HCT116 (cell line): ENCODE results near the gene GRIN1. TPM values are rescaled to one million over a fixed set of nuclear protein-coding genes. Genes with fewer than 3 reads are reported as not detected.

Experiments used
- ATAC-seq: fragments of 200-7000 bp; cut with Tn5 transposase; 2 replicates; pipeline ENCODE4 v1.9.1; 2020; ENCODE audit warnings: mild to moderate bottlenecking, moderate library complexity
- BruUV-seq: library from RNA; stranded (reverse); fragments of 400-500 nt; replicated peaks from 2 replicates; lab custom pipeline; 2021; lab: Mats Ljungman, UMichigan
- CTCF ChIA-PET: fragments of 300-600 bp; sonication (Branson Sonifier 250); formaldehyde crosslinking; loops from one replicate; lab custom pipeline; 2021; ENCODE audit warnings: antibody characterized with exemption; lab: Charles Lee
- POLR2A ChIA-PET: fragments of 300-600, 350-600 bp; sonication (Branson Sonifier 250); formaldehyde crosslinking; loops from one replicate; lab custom pipeline; 2021; ENCODE audit warnings: antibody characterized with exemption; lab: Charles Lee
- RAD21 ChIA-PET, 2 experiments: fragments of 300-600 bp; sonication (Branson Sonifier 250); formaldehyde crosslinking; loops; one replicate each; lab custom pipeline; 2023; ENCODE audit warnings: low total read pairs in 2 of 2; ENCODE audit not compliant: uncharacterized antibody in 2 of 2, unreplicated experiment in 2 of 2, low non-redundant PET in 1 of 2; lab: Charles Lee
- DNase-seq: peaks from one replicate; pipeline ENCODE4 v3.0.0-alpha.2; 2010; ENCODE audit warnings: low read depth, low spot score
- H2AFZ ChIP-seq: fragments of 200-600 bp; shearing (Covaris generic), sonication (generic); 2 replicates; pipeline ENCODE4 v1.6.1; 2017; ENCODE audit warnings: low read depth, mixed run types, mixed read lengths, antibody characterized with exemption, low read length; ENCODE audit not compliant: poor library complexity, severe bottlenecking
- H3K27ac ChIP-seq: 2 replicates; pipeline ENCODE4 v1.5.1; 2012; ENCODE audit warnings: low read depth, low read length
- H3K27me3 ChIP-seq: fragments of 200-600 bp; sonication (generic); 2 replicates; pipeline ENCODE4 v1.6.1; 2016; ENCODE audit warnings: mixed run types, low read length, mixed read lengths; ENCODE audit not compliant: insufficient read depth
- H3K36me3 ChIP-seq, 2 experiments: fragments of 200-500 bp in 1 of 2; fragments of 200-600 bp in 1 of 2; sonication (Bioruptor generic) in 1 of 2; sonication (generic) in 1 of 2; 2 replicates each; pipeline versions ENCODE4 v1.5.1 to v1.6.1; 2014 to 2016; ENCODE audit warnings: low read length in 2 of 2, inconsistent platforms in 1 of 2, mixed read lengths in 1 of 2, mixed run types in 1 of 2; ENCODE audit not compliant: insufficient read depth in 2 of 2, control insufficient read depth in 1 of 2
- H3K4me1 ChIP-seq, 2 experiments: fragments of 200-600 bp in 1 of 2; sonication (generic) in 1 of 2; 2 replicates each; pipeline versions ENCODE4 v1.5.1 to v1.6.1; 2012 to 2017; ENCODE audit warnings: low read length in 2 of 2, inconsistent platforms in 1 of 2, mild to moderate bottlenecking in 1 of 2, mixed read lengths in 1 of 2, mixed run types in 1 of 2, moderate library complexity in 1 of 2; ENCODE audit not compliant: insufficient read depth in 2 of 2, control insufficient read depth in 1 of 2
- H3K4me2 ChIP-seq: fragments of 200-600 bp; sonication (generic); 2 replicates; pipeline ENCODE4 v1.6.1; 2017; ENCODE audit warnings: mixed run types, low read length, mixed read lengths
- H3K4me3 ChIP-seq, 2 experiments: fragments of 200-600 bp in 1 of 2; sonication (generic) in 1 of 2; replicated peaks in 1 of 2; 2 replicates each; pipeline ENCODE4 v1.5.1; 2011 to 2016; ENCODE audit warnings: low read length in 2 of 2, control low read depth in 1 of 2, low read depth in 1 of 2, mild to moderate bottlenecking in 1 of 2, mixed read lengths in 1 of 2, mixed run types in 1 of 2
- H3K79me2 ChIP-seq: fragments of 200-600 bp; sonication (generic); 2 replicates; pipeline ENCODE4 v1.6.1; 2017; ENCODE audit warnings: mild to moderate bottlenecking, mixed run types, low read length, moderate library complexity, mixed read lengths; ENCODE audit not compliant: insufficient read depth
- H3K9ac ChIP-seq: fragments of 200-600 bp; sonication (generic); 2 replicates; pipeline ENCODE4 v1.6.1; 2016; ENCODE audit warnings: low read length, mixed read lengths
- H3K9me2 ChIP-seq: fragments of 200-600 bp; sonication (generic), shearing (Covaris generic); 2 replicates; pipeline ENCODE4 v1.6.1; 2017; ENCODE audit warnings: mixed run types, mild to moderate bottlenecking, moderate library complexity; ENCODE audit not compliant: insufficient read depth
- H3K9me3 ChIP-seq, 2 experiments: fragments of 200-500 bp in 1 of 2; fragments of 200-600 bp in 1 of 2; sonication (Bioruptor generic) in 1 of 2; sonication (generic) in 1 of 2; 2 replicates each; pipeline ENCODE4 v1.6.1; 2014 to 2017; ENCODE audit warnings: low read length in 2 of 2, mixed read lengths in 2 of 2, inconsistent platforms in 1 of 2, low read depth in 1 of 2, mild to moderate bottlenecking in 1 of 2, mixed run types in 1 of 2, moderate library complexity in 1 of 2; ENCODE audit not compliant: control insufficient read depth in 1 of 2, insufficient read depth in 1 of 2
- H4K20me1 ChIP-seq: fragments of 200-600 bp; sonication (generic), shearing (Covaris generic); 2 replicates; pipeline ENCODE4 v1.6.1; 2017; ENCODE audit warnings: mixed run types, mild to moderate bottlenecking, moderate library complexity; ENCODE audit not compliant: insufficient read depth
- CEBPB ChIP-seq: IDR thresholded peaks from 2 replicates; pipeline ENCODE4 v1.6.1; 2012; ENCODE audit warnings: low read depth
- EZH2phosphoT487 ChIP-seq: fragments of 200-600 bp; IDR thresholded peaks from 2 replicates; pipeline ENCODE4 v1.6.1; 2018; ENCODE audit warnings: antibody characterized with exemption, borderline replicate concordance
- POLR2A ChIP-seq: IDR thresholded peaks from 2 replicates; pipeline ENCODE4 v1.7.0; 2011; ENCODE audit warnings: borderline replicate concordance; ENCODE audit not compliant: insufficient read depth, insufficient read length; ENCODE audit errors: extremely low read depth
- POLR2AphosphoS5 ChIP-seq: IDR thresholded peaks from 2 replicates; pipeline ENCODE4 v1.6.1; 2011; ENCODE audit warnings: mild to moderate bottlenecking, low read depth, low read length, moderate library complexity
- SIN3A ChIP-seq: IDR thresholded peaks from 2 replicates; pipeline ENCODE4 v1.6.1; 2012; ENCODE audit warnings: low read depth
- TCF7L2 ChIP-seq: IDR thresholded peaks from 2 replicates; pipeline ENCODE4 v1.7.0; 2011; ENCODE audit warnings: borderline replicate concordance, inconsistent platforms; ENCODE audit not compliant: insufficient read depth, insufficient read length; ENCODE audit errors: extremely low read depth
- intact Hi-C: fragments of 100-400 bp; cut with micrococcal nuclease; formaldehyde crosslinking; loops from 2 replicates; pipeline ENCODE4 v1.10.0; 2022
- total RNA-seq: library from RNA; stranded (reverse); gene quantifications from one replicate; pipeline ENCODE4 v1.2.1, GENCODE V29; 2021; ENCODE audit not compliant: unreplicated experiment
- TF ChIP-seq, protein P1 (sequence below), 3 experiments: fragments of 200-600 bp in 1 of 3; sonication (generic) in 1 of 3; IDR thresholded peaks in 2 of 3; conservative IDR thresholded peaks in 1 of 3; 2 replicates each; pipeline ENCODE4 v1.5.1; 2012 to 2017; ENCODE audit warnings: low read depth in 2 of 3, low read length in 2 of 3, antibody characterized with exemption in 1 of 3, borderline replicate concordance in 1 of 3, control low read depth in 1 of 3, mild to moderate bottlenecking in 1 of 3, mixed read lengths in 1 of 3, mixed run types in 1 of 3, moderate library complexity in 1 of 3; ENCODE audit not compliant: insufficient read depth in 1 of 3
- TF ChIP-seq, protein P2 (sequence below): IDR thresholded peaks from 2 replicates; pipeline ENCODE4 v1.6.1; 2012; ENCODE audit warnings: low read depth

Gene GRIN1
- total RNA-seq, 1 experiment from 2014 or later = 23.1 TPM

DNA sequence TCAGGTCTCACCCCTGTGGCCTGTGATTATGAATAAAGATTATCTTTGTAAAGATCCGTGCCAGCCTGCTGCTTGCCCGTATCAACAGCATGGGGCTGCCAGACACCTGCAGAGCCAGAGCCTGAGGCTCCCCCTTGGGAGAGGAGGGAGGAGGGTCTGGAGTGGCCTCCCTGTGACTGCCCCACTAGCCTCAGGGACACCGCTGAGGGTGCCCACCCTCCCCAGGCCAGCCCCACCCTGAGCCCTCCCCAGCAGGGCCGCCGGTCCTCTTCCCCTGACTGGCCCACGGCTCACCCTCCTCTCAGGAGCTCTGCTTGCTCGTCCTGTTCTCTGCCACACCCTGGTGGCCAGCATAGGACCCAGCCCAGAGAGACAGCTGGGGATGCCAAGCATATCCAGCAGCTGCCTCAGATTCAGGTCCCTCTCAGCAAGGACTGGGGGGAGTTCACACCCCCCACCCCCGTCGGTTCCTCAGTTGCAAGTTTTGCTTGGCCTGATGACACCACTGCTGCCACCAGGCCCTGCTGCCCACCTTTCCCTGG is 51.4 kb downstream of the GRIN1 start:
- Histone ChIP-seq H2AFZ (no peak overlapping the region), H3K79me2 (peaks cover 57% of the 10 kb centered on the region), H3K9me3 (no peaks in the 10 kb centered on the region), H3K27ac (peak overlapping the region; percentile 99; the same call in 1 of the 2 replicates), H3K36me3 (peaks cover 0 to 23% of the 10 kb centered on the region in 2 experiments; a peak in 1 of 4 replicates), H3K9me2 (no peaks in the 10 kb centered on the region), H3K4me2 (peak overlapping the region; percentile 98), H4K20me1 (no peaks in the 10 kb centered on the region), H3K4me3 (peak overlapping the region in 1 of 2 experiments; percentile 100; a peak in 2 of 4 replicates), H3K4me1 (peaks cover 25 to 45% of the 10 kb centered on the region in 2 experiments), H3K27me3 (no peaks in the 10 kb centered on the region), H3K9ac (peak overlapping the region; percentile 94)
- TF ChIP-seq, protein P1, sequence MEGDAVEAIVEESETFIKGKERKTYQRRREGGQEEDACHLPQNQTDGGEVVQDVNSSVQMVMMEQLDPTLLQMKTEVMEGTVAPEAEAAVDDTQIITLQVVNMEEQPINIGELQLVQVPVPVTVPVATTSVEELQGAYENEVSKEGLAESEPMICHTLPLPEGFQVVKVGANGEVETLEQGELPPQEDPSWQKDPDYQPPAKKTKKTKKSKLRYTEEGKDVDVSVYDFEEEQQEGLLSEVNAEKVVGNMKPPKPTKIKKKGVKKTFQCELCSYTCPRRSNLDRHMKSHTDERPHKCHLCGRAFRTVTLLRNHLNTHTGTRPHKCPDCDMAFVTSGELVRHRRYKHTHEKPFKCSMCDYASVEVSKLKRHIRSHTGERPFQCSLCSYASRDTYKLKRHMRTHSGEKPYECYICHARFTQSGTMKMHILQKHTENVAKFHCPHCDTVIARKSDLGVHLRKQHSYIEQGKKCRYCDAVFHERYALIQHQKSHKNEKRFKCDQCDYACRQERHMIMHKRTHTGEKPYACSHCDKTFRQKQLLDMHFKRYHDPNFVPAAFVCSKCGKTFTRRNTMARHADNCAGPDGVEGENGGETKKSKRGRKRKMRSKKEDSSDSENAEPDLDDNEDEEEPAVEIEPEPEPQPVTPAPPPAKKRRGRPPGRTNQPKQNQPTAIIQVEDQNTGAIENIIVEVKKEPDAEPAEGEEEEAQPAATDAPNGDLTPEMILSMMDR (IDR thresholded peaks at IDR 0.05 in 2 of 3, conservative IDR thresholded peaks at IDR 0.05 in 1 of 3; ENCODE audit: borderline replicate concordance in 1 of 3, insufficient read depth in 1 of 3, low read depth in 2 of 3, low read length in 2 of 3) = peak in 2 of 3 experiments; percentile 30 to 40; a peak in 3 of 6 replicates
- no peak for TF ChIP-seq POLR2A
- 0 out of 2 replicates have a peak, but pooled peaks have one; percentile 22 for TF ChIP-seq POLR2AphosphoS5
- DNase-seq (no peak), ATAC-seq (no peak)
- ChIA-PET CTCF (interaction anchor here (0.7 to 1.3 kb wide), 3 partner anchors 70 to 155 kb away, joined by 3 to 4 read pairs (median 3); partner anchors contain the start of gene MAN1B1), POLR2A (interaction anchor here (0.7 to 3.5 kb wide), 2 partner anchors 8 to 64 kb away, joined by 3 to 20 read pairs; no protein-coding TSS in a partner anchor), RAD21 (interaction anchor here in 1 of 2 experiments (0.6 kb wide), 1 partner anchor 33 kb away, joined by 5 read pairs; no protein-coding TSS in a partner anchor)
- no TSS peak for BruUV-seq
- intact Hi-C loops = no loop called here

DNA sequence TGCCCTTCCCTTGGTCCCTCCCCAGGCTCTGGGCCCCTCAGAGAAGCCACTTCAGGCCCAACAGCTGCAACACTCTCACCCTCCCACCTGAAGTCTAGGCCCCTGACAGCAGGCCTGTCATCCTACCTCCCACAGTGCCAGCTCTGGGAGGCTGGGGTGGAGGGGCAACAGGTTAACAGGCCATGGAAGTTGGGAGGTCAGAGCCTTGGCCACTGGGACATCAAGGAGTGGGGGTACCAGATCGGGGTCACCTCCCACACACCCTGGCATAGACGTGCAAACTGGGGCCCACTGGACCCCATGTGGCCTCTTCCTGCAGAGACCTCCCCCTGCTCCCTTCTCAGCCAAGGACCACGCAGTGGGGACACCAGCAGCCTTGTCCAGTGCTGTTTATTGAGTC is 52.3 kb downstream of the GRIN1 start:
- Histone ChIP-seq H3K27me3 (no peaks in the 10 kb centered on the region), H3K9me3 (no peaks in the 10 kb centered on the region), H4K20me1 (no peaks in the 10 kb centered on the region), H3K4me1 (peaks cover 32 to 52% of the 10 kb centered on the region in 2 experiments), H3K4me2 (no peak overlapping the region), H3K9ac (no peak overlapping the region), H3K79me2 (peaks cover 51% of the 10 kb centered on the region), H3K9me2 (no peaks in the 10 kb centered on the region), H3K36me3 (peaks cover 0 to 17% of the 10 kb centered on the region in 2 experiments; a peak in 1 of 4 replicates), H3K27ac (0 out of 2 replicates have a peak overlapping the region, but pooled peaks have one; percentile 99), H2AFZ (no peak overlapping the region), H3K4me3 (no peak overlapping the region)
- CTCF ChIA-PET = no interaction called here
- intact Hi-C loops = no loop called here
- POLR2A ChIA-PET = no interaction called here
- no TSS peak for BruUV-seq
- RAD21 ChIA-PET = no interaction called here
- DNase-seq (no peak), ATAC-seq (no peak)
- TF ChIP-seq CEBPB = no peak
- TF ChIP-seq, protein P1 (IDR thresholded peaks at IDR 0.05 in 2 of 3, conservative IDR thresholded peaks at IDR 0.05 in 1 of 3; ENCODE audit: borderline replicate concordance in 1 of 3, insufficient read depth in 1 of 3, low read depth in 2 of 3, low read length in 2 of 3) = no peak
- TF ChIP-seq, protein P2, sequence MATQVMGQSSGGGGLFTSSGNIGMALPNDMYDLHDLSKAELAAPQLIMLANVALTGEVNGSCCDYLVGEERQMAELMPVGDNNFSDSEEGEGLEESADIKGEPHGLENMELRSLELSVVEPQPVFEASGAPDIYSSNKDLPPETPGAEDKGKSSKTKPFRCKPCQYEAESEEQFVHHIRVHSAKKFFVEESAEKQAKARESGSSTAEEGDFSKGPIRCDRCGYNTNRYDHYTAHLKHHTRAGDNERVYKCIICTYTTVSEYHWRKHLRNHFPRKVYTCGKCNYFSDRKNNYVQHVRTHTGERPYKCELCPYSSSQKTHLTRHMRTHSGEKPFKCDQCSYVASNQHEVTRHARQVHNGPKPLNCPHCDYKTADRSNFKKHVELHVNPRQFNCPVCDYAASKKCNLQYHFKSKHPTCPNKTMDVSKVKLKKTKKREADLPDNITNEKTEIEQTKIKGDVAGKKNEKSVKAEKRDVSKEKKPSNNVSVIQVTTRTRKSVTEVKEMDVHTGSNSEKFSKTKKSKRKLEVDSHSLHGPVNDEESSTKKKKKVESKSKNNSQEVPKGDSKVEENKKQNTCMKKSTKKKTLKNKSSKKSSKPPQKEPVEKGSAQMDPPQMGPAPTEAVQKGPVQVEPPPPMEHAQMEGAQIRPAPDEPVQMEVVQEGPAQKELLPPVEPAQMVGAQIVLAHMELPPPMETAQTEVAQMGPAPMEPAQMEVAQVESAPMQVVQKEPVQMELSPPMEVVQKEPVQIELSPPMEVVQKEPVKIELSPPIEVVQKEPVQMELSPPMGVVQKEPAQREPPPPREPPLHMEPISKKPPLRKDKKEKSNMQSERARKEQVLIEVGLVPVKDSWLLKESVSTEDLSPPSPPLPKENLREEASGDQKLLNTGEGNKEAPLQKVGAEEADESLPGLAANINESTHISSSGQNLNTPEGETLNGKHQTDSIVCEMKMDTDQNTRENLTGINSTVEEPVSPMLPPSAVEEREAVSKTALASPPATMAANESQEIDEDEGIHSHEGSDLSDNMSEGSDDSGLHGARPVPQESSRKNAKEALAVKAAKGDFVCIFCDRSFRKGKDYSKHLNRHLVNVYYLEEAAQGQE = no peak
- no peak for TF ChIP-seq EZH2phosphoT487
- TF ChIP-seq TCF7L2 = no peak
- no peak for TF ChIP-seq SIN3A
- TF ChIP-seq POLR2A = no peak
